NCI-H524 treated with DMSO at 0.1 percent for 48 hours (cell line): ENCODE measurements around the gene APBB1.

ENCODE experiments used
- DNase-seq: peaks from one replicate; lab custom pipeline; 2025; lab: John Stamatoyannopoulos, UW

The APBB1 gene

DNA sequence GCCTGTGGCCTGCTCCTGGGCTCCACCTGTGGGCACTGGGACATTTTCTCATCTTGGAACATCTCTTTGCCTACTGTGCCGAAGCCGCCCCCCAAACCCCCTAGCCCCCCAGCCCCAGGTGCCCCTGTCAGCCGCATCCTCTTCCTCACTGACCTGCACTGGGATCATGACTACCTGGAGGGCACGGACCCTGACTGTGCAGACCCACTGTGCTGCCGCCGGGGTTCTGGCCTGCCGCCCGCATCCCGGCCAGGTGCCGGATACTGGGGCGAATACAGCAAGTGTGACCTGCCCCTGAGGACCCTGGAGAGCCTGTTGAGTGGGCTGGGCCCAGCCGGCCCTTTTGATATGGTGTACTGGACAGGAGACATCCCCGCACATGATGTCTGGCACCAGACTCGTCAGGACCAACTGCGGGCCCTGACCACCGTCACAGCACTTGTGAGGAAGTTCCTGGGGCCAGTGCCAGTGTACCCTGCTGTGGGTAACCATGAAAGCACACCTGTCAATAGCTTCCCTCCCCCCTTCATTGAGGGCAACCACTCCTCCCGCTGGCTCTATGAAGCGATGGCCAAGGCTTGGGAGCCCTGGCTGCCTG is 27.3 kb downstream of the APBB1 start:
- DNase-seq = no peak

DNA sequence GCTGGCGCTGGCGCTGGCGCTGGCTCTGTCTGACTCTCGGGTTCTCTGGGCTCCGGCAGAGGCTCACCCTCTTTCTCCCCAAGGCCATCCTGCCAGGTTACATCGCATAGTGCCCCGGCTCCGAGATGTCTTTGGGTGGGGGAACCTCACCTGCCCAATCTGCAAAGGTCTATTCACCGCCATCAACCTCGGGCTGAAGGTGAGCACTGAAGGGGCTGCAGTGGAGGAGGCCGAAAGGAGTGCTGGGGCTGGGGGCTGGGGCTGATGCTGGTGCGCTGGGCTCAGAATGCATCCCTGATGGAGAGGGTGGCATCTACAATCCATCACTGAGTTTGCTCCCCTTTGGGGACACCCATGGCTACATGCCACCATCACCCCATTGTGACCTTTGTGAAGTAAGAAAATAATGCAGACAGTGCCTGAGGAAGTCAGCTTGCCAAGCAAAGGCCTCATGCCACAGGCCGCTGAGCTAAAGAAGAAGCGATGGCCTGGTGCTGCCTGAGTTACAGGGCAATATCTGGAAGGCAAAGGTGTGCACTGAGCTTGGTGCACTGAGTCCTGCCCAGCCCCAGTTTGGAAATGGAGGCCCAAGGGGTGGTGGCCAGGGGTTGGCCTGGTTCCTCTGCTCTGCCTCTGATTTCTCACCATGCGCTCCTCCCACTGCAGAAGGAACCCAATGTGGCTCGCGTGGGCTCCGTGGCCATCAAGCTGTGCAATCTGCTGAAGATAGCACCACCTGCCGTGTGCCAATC is 28.0 kb downstream of the APBB1 start:
- no peak for DNase-seq

DNA sequence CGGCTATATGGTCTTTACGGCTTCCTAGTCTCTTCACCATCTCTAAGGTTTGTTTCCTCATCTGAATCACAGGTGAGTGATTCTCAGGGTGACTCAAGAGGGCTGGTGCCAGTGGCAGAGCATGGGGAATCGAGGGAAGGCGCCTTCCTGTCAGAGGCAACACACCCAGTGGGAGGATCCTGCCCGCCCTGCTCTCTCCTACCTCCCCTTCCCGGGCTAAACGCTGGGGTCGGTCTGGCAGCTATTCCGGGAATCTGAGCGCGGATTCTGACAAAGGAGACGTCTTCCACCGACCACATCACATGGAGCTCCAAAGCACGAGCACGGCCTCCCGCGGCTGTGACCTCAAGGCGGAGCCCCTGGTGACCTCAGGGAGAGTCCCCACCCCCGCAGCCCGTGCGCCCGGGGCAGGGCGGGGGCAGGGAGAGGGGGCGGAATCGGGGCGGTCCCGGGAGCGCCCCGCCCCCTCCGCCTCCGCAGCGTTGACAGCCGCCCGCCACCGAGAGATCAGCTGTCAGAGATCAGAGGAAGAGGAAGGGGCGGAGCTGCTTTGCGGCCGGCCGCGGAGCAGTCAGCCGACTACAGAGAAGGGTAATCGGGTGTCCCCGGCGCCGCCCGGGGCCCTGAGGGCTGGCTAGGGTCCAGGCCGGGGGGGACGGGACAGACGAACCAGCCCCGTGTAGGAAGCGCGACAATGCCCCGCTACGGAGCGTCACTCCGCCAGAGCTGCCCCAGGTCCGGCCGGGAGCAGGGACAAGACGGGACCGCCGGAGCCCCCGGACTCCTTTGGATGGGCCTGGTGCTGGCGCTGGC is 28.8 kb downstream of the APBB1 start, which contains the start of gene SMPD1:
TSS of gene SMPD1 (plus strand) at position 570 of the 813 bp plus-strand sequence. CDS start at position 695, 125 bp downstream.
- no peak for DNase-seq

DNA sequence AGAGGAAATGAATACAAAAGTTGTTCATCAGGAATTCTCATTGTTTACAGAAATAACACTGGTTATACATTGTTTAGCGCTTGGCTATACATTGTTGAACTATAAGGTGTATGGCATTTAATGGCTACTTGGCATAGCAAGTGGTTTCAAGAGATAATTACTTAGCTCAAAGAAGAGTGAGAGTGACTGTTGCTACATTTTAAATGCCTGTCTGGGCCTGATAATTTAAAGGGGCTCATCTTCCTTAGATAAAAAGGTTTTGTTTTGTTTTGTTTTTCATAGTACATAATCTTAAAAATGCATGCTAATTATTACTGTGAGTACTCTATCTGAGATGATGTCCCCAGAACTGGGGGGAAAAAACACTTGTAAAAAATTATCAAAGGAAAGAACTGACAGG is 30.1 kb downstream of the APBB1 start:
- no peak for DNase-seq

DNA sequence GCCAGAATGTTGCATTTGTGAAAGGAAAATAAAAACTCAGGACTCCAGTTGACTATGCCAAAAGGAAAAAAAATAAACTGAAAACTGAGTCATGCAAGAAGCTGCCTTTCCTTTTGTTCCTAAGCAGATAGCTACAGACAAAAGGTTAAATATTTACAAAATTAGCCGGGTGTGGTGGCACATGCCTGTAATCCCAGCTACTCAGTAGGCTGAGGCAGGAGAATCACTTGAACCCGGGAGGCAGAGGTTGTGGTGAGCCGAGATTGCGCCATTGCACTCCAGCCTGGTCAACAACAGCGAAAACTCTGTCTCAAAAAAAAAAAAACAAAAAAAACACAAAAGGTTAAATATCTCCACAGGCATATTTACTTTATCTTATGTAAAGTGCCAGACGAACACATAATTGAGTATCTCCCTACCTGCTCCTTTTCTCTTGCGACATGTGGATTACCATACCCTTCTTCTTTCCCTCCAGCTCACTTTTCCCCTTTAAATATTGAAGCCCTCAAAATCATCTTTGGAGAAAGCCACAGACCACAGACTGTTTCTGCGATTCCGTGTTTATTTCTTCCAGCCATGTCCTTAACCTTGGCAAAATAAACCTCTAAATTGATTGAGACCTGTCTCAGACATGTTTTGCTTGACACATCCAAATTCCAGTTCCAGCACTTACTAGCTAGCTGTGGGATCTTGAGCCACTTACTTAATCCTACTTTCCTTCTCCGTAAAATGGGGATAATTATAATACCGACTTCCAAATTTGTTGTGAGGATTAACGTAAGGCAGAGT is 30.9 kb downstream of the APBB1 start:
- DNase-seq = no peak

DNA sequence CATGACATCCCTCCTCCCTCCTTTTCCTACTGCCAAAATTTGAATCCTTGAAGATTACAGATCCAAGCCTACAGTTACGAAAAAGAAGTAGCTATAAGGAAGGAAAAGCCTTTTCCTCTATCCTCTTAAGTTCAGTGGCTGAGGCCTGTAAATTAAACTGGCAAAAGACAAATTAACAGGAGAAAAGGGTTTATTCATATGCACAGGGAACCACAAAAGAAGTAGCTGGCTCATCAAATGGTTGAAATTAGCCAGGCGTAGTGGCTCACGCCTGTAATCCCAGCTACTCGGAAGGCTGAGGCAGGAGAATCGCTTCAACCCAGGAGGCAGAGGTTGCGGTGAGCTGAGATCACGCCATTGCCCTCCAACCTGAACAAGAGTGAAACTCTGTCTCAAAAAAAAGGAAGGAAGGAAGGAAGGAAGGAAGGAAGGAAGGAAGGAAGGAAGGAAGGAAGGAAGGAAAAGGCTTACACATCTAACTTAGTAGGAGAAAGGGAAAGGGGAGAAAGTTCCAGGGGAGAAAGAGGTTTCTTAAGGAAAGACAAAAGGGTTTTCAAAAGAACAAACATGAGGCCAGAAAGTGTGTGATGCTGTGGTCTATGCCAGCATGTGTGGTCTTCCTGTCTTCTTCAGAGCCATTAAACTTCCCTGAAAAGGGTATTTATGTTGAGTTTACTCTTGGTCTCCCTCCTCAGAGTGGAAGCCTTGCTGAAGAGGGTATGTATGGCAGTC is 33.7 kb downstream of the APBB1 start:
- no peak for DNase-seq

DNA sequence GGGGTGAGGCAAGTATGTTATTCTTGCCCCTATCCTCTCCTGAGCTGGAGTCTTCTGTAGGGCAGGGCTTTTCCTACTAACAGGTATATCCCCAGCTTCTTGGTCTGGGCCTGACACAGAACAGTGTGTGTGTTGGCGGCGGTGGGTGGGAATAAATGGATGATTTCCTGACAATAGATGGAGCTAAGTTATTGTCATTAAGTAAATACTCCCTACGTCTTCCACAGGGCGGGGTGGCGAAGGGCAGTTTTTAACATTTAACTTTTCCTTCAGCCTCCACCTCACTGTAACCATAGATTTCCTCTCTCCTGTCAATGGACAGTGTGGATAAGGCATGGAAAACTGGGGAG is 40.3 kb downstream of the APBB1 start:
- DNase-seq = no peak

DNA sequence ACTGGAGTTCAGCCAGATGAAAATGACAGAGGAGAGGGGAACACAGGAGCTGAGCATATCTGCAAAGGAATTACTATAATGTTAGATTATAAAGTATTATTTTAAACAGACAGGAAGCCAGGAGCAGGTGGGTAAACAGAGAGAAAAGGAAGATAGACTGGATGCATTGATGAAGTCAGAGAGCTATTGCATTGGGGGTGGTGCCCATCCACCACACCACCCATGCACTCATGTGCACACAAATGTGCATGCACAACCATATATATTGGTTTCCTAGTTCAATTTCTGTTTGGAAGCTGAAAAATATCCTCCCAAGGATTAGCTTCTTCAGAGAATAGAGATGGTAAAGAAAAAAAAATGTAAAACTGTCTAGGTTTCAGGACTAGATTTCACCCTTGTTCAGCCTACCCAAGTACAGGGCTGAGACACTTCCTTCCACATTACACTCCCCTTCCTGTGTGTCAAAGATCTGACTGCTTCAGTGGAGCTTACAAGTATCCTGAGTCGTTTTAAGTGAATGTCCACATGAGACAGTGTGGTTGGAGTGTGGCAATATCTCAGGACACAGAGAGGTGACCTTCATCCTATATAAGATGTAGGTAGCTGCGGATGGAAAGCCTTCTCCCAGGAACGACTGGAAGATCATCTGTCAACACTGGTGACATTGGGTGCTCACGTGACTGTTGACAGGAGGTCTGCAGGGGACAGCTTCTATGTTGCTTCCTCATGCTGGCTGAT is 40.8 kb downstream of the APBB1 start:
- no peak for DNase-seq

DNA sequence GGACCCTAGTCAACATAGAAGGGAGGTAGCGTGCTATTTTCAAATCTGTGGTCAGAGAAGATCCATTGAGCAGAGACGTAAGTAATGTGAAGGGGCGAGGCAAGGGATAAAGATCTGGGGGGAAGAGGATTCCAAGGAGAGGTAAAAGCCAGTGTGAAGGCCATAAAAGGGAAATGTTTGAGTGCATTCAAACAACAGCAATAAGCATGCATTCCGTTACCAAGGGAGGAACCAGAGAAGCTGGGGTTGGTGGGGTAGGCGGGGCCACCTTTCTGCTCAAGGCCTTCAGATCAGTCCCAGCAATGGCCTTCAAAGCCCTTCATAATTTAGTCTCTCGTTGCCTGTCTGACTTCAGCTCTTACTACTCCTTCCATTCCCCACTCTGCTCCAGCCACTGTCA is 47.1 kb downstream of the APBB1 start:
- no peak for DNase-seq

DNA sequence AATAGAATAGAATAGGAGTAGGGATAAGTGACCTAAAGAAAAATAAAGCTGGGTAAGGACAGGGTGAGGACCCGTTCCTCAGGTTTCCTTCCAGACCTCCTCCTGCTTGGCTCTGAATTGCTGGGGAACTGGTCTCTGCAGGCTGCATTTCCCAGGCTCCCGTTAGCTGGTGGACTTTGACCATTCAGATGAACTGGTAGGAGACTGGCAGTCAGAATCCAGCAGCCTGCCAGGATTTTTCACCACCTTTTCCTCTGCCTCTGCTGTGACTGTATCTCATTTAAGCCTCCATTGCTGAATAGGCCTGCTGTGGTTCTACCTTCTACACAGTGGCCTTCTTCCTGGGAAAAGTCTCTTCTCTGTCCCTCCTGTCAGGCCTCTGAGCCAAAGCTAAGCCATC is 53.2 kb downstream of the APBB1 start:
- DNase-seq = no peak

DNA sequence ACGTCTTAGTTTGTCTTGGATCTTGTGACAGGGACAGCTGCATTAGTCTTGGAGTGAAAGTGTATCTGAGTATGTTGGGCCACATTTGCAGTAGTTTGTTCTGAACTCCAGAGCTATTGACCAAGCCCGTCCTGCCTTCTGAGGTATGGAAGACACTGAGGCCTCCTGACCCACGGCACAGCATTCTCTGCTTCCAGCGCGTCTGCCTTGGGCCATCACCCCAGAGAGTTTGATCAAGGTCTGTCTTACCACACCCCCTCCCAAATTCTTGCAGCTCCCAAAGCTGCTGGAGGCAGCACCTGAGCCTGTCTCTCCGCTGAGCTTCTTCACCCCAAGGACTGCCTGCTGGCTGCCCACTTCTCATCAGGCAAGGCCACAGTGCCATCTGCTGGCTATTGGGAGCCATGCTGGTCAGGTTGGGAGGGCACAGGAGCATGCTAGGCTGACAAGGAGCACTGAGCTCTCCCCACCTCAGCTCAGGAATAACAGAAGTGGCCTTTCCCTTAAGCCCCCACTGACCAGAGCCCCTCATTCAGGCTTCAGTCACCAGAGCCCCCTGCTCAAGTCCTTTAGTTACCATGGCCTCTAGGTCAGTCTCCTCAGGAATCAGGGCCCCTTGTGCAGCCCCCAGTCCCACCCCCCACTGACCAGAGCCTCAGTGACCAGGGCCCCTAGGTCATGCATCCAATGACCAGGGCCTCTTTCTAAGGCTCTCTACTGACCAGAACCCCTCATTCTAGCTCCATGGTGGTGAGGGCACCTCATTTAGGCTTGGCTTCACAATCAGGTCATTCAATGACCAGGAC is 55.8 kb downstream of the APBB1 start:
- no peak for DNase-seq

DNA sequence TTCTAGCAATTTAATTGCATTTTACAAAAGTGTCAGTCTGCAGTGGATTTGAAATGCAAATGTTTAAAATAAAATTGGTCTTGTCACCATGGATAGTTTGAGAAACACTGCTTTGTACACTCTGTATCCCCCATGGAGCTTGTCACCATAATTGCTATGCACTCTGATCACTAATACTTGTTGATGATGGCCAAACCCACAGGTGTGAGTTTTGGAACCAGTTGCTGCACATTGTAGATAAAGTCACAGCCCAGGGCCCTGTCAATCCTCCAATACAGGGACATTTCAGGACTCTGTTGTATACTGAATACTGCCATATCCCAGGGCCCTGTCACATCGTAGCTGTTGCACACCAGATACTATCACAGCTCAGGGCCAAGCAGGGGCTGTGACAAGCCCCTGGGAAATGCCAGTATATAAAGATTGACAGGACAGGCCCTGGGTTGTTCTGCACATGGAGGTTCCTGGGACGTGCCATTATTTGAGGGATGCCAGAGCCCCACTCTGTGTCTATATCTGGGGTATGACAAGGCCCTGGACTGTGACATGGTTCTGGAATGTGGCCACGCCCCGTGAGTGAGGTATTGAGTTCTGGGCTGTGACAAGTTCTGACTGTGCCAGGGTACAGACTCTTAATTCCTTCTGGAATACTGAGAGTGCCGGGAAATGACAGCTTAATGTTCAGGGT is 56.6 kb downstream of the APBB1 start:
- DNase-seq = no peak

DNA sequence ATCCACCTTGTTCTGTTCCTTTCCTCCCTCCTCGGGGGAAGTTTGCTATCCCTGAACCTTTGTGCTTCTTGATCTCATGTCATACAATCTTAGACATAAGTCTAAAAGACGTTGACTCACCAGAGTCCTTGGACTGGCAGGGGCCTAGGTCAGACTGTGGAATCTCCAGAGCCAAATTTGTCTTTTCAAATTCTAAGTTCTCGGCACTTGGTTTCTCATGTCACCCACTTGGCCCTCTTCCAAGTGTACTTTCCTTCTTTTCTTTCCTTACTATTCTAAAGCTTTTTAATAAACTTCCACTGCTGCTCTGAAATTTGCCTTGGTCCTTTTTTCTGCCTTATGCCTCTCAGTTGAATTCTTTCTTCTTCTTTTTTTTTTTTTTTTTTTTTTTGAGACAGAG is 58.7 kb downstream of the APBB1 start:
- DNase-seq = no peak

DNA sequence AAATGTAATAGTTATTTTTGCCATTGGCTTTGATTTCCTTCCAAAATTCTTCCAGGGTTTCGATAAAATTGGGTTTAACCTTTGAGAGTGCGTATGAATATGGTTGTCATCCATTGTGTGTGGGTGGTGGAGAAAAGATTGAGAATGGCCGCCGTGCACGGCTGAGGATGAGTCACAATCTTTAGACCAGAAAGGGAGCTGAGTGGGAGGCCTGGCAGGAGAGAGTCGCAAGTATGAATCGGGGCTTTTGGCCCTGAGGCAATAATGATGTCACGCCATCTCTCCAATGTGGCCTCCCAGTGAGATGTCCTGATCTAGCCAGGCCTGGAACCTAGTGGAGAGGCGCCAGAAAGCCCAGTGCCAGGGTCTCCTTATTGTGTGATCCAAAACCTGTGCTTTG is 61.7 kb downstream of the APBB1 start:
- DNase-seq = no peak

DNA sequence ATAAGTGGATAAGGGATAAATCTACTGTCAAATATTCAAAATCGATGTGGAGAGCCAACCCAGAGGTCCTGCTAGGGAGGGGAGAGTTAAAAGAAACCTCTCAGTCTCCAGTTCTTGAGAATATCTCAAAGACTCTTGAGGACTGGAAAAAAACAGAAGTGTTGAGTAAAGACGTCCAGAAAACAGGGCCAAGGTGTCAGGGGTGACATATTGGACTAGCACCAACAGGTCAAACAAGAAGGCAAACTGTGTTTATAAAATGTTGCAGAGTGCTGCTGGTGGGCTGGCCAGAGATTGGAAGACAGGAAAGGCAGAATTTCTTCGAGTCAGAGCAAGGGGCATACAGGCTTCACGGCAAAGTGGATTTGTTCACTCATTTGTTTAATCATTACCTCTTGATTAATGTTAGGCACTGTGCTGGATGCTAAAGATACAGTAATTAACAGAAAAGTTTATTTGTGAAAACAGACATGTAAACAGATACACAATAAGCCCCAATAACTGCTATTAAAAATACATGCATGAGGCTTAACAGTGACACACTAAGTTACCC is 62.3 kb downstream of the APBB1 start:
- no peak for DNase-seq

DNA sequence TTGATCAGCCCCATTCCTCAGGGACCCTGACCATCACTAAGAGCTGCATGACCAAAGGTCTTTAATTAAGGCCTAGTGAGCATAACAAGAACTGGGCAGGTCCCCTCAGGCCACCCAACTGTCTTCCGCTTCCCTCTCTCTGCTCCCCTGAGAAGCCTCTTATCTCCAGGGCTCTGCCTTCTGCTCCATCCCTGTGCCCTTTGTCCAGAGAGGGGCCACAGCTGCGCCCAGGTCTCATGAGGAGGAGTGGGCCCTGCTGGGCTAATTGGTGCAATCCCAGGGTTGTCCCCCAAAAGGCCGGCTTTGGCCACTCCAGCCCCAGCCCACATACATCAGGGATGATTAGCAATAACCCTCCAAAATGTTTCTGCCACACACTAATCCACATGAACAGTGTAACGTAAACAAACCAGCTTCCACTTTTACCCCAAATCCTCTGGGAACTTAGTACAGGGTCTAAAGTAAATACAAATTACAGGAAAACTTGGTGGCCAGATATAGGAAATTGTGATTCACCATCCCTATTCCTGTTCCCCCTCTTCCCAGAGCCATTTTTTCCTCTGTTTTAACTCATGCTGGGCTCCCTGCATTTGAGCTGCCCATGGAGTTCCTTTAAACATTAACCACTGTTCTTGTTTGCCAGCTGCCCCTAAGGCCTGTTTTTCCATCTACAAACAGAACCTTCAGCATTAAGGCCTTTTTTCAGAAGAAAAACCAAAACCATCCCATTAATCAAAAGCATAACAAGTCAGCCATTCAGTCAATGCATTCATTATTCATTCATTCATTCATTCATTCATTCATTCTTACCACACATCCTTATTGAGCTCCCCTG is 64.0 kb downstream of the APBB1 start:
- no peak for DNase-seq

DNA sequence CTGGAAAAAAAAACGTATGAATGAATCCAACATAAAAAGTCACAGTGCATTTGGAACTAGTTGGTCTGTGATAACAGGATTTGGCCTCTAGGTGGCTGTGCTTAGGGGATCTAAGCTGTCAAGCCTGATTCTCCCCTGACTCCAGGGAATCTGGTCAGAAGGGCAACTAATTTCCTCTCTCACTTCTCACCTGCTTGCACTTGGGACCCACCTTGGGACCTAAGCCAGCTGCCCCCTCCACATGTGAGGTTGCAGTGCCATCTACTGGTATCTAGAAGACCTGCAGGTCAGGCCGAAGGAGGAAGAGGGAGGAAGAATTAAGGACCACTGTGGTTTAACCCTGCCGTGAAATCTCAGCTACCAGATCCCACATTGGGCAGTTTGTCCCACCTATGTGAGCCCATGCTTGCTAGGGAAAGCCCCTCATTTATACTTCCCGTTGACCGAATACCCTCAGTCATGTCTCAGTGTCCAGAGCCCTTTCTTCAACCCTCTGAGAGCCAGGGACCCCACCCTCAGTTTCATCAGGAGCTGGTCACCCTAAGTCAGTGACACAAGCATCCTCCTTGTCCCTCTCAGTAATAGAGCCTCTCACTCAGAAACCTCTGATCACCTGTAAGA is 65.4 kb downstream of the APBB1 start:
- DNase-seq = peak; percentile 58
